Keratinocyte (primary cell): ENCODE data around the gene DLL4. TPM values are rescaled to one million over a fixed set of nuclear protein-coding genes. Genes with fewer than 3 reads are reported as not detected.

Experiments used
- DNase-seq: peaks from one replicate; pipeline ENCODE4 v3.0.0-alpha.2; 2011; ENCODE audit warnings: low read depth, missing footprints, low spot score
- FAIRE-seq: peaks from 2 replicates; lab custom pipeline; 2011; peaks lifted over from hg19 to GRCh38; lab: Jason Lieb, UNC
- H2AFZ ChIP-seq: 2 replicates; pipeline ENCODE4 v1.6.0; 2012; ENCODE audit warnings: low read length, control low read depth, inconsistent platforms; ENCODE audit not compliant: control insufficient read depth
- H3K27ac ChIP-seq: 2 replicates; pipeline ENCODE4 v1.5.1; 2011; ENCODE audit warnings: low read length; ENCODE audit not compliant: control insufficient read depth, insufficient read depth
- H3K27me3 ChIP-seq: 3 replicates; pipeline ENCODE4 v1.6.0; 2011; ENCODE audit warnings: low read length; ENCODE audit not compliant: control insufficient read depth, insufficient read depth; ENCODE audit errors: extremely low read depth
- H3K36me3 ChIP-seq, 2 experiments: 2 replicates in 1 of 2; 3 replicates in 1 of 2; pipeline ENCODE4 v1.5.1; 2011; ENCODE audit warnings: low read length in 2 of 2, mild to moderate bottlenecking in 1 of 2; ENCODE audit not compliant: control insufficient read depth in 2 of 2, insufficient read depth in 2 of 2; ENCODE audit errors: extremely low read depth in 1 of 2
- H3K4me1 ChIP-seq: 3 replicates; pipeline ENCODE4 v1.5.1; 2011; ENCODE audit warnings: low read length; ENCODE audit not compliant: control insufficient read depth, insufficient read depth; ENCODE audit errors: extremely low read depth
- H3K4me2 ChIP-seq: 3 replicates; pipeline ENCODE4 v1.6.0; 2011; ENCODE audit warnings: low read depth, low read length; ENCODE audit not compliant: control insufficient read depth, insufficient read depth; ENCODE audit errors: extremely low read depth
- H3K4me3 ChIP-seq, 3 experiments: fragments of 200-600 bp in 1 of 3; sonication (generic) in 1 of 3; 2 replicates in 2 of 3; 3 replicates in 1 of 3; pipeline ENCODE4 v1.5.1; 2011 to 2016; ENCODE audit warnings: low read length in 3 of 3, mild to moderate bottlenecking in 3 of 3, control low read depth in 2 of 3, inconsistent platforms in 1 of 3, low read depth in 1 of 3, mixed read lengths in 1 of 3, mixed run types in 1 of 3, moderate library complexity in 1 of 3; ENCODE audit not compliant: control insufficient read depth in 2 of 3, insufficient read depth in 2 of 3; ENCODE audit errors: extremely low read depth in 1 of 3
- H3K79me2 ChIP-seq: 2 replicates; pipeline ENCODE4 v1.6.0; 2012; ENCODE audit warnings: low read length; ENCODE audit not compliant: control insufficient read depth, insufficient read depth
- H3K9ac ChIP-seq: 3 replicates; pipeline ENCODE4 v1.6.0; 2011; ENCODE audit warnings: low read length; ENCODE audit not compliant: control insufficient read depth, insufficient read depth; ENCODE audit errors: extremely low read depth
- H3K9me1 ChIP-seq: 3 replicates; pipeline ENCODE4 v1.6.0; 2011; ENCODE audit warnings: low read length; ENCODE audit not compliant: control insufficient read depth, insufficient read depth; ENCODE audit errors: extremely low read depth
- H3K9me3 ChIP-seq: 2 replicates; pipeline ENCODE4 v1.5.1; 2012; ENCODE audit warnings: low read depth, low read length; ENCODE audit not compliant: control insufficient read depth
- H4K20me1 ChIP-seq: 3 replicates; pipeline ENCODE4 v1.6.0; 2011; ENCODE audit warnings: low read length; ENCODE audit not compliant: control insufficient read depth, insufficient read depth; ENCODE audit errors: extremely low read depth
- EZH2 ChIP-seq: IDR thresholded peaks from one replicate; pipeline ENCODE4 v1.6.1; 2012; ENCODE audit warnings: inconsistent platforms, mild to moderate bottlenecking, low read length, moderate library complexity
- dilution Hi-C: fragments of 300-500 bp; cut with MboI; formaldehyde crosslinking; loops from one replicate; pipeline ENCODE4 v1.7.0; 2020; ENCODE audit warnings: low sequenced_read_pairs; ENCODE audit not compliant: extremely low pct_ligation_motif_present
- polyA plus RNA-seq, 5 experiments: library from polyadenylated mRNA; depleted of rRNA in 3 of 5; stranded (reverse) in 3 of 5; stranded (forward) in 1 of 5; unstranded in 1 of 5; fragments of >200 nt; gene quantifications; 1 replicate in 1 of 5; 2 replicates in 3 of 5; 3 replicates in 1 of 5; pipeline versions ENCODE4 v1.2.1 to v1.2.3, GENCODE V29; 2011 to 2012; ENCODE audit warnings: missing spikeins in 2 of 5, low read depth in 1 of 5, low replicate concordance in 1 of 5
- TF ChIP-seq, protein P1 (sequence below), 3 experiments: IDR thresholded peaks in 1 of 3; conservative IDR thresholded peaks in 1 of 3; optimal IDR thresholded peaks in 1 of 3; 2 replicates in 2 of 3; 3 replicates in 1 of 3; pipeline versions ENCODE3 to v1.5.1; 2011; ENCODE audit warnings: low read length in 3 of 3, mild to moderate bottlenecking in 3 of 3, moderate library complexity in 2 of 3, control low read depth in 1 of 3, inconsistent platforms in 1 of 3; ENCODE audit not compliant: insufficient read depth in 2 of 3; ENCODE audit errors: extremely low read depth in 1 of 3

Gene DLL4
- polyA plus RNA-seq, 1 donor (not counting 4 experiments of a cell fraction or from before 2014, with no cell fraction given) = not detected

GRCh38 chr15:40969363-40969762, 40.2 kb downstream of the DLL4 start:
- Histone ChIP-seq H3K9me3 (no peaks in the 10 kb centered on the region), H3K4me3 (no peak overlapping the region), H3K27me3 (no peaks in the 10 kb centered on the region), H3K27ac (no peak overlapping the region), H3K4me2 (no peak overlapping the region), H3K4me1 (peaks cover 5% of the 10 kb centered on the region), H4K20me1 (no peaks in the 10 kb centered on the region), H3K9me1 (no peaks in the 10 kb centered on the region), H3K9ac (no peak overlapping the region), H2AFZ (no peak overlapping the region), H3K36me3 (no peaks in the 10 kb centered on the region), H3K79me2 (no peaks in the 10 kb centered on the region)
- DNase-seq (no peak), FAIRE-seq (no peak)
- no peak for TF ChIP-seq EZH2
- TF ChIP-seq, protein P1, sequence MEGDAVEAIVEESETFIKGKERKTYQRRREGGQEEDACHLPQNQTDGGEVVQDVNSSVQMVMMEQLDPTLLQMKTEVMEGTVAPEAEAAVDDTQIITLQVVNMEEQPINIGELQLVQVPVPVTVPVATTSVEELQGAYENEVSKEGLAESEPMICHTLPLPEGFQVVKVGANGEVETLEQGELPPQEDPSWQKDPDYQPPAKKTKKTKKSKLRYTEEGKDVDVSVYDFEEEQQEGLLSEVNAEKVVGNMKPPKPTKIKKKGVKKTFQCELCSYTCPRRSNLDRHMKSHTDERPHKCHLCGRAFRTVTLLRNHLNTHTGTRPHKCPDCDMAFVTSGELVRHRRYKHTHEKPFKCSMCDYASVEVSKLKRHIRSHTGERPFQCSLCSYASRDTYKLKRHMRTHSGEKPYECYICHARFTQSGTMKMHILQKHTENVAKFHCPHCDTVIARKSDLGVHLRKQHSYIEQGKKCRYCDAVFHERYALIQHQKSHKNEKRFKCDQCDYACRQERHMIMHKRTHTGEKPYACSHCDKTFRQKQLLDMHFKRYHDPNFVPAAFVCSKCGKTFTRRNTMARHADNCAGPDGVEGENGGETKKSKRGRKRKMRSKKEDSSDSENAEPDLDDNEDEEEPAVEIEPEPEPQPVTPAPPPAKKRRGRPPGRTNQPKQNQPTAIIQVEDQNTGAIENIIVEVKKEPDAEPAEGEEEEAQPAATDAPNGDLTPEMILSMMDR (optimal IDR thresholded peaks at IDR 0.05 in 1 of 3, IDR thresholded peaks at IDR 0.05 in 1 of 3, conservative IDR thresholded peaks at IDR 0.05 in 1 of 3; ENCODE audit: extremely low read depth in 1 of 3, insufficient read depth in 2 of 3, low read length in 3 of 3) = no peak
- dilution Hi-C loops = no loop called here

- no peaks in the 10 kb centered on the region for H3K9me1 ChIP-seq
- dilution Hi-C loops = no loop called here
- H3K4me3 ChIP-seq = no peak overlapping the region
- no peaks in the 10 kb centered on the region for H3K79me2 ChIP-seq
- no peak overlapping the region for H2AFZ ChIP-seq
- no peaks in the 10 kb centered on the region for H3K27me3 ChIP-seq
- H3K9me3 ChIP-seq = no peaks in the 10 kb centered on the region
- DNase-seq (no peak), FAIRE-seq (no peak)
- TF ChIP-seq, protein P1 (optimal IDR thresholded peaks at IDR 0.05 in 1 of 3, IDR thresholded peaks at IDR 0.05 in 1 of 3, conservative IDR thresholded peaks at IDR 0.05 in 1 of 3; ENCODE audit: extremely low read depth in 1 of 3, insufficient read depth in 2 of 3, low read length in 3 of 3) = no peak
- TF ChIP-seq EZH2 = no peak
- H3K27ac ChIP-seq = no peak overlapping the region
- peaks cover 18 to 34% of the 10 kb centered on the region in 2 experiments for H3K36me3 ChIP-seq
- no peak overlapping the region for H3K9ac ChIP-seq
- no peaks in the 10 kb centered on the region for H4K20me1 ChIP-seq
- peaks cover 5% of the 10 kb centered on the region for H3K4me1 ChIP-seq
- no peak overlapping the region for H3K4me2 ChIP-seq
Observed at GRCh38 chr15:40974879-40975278, 45.7 kb downstream of the DLL4 start.
